Amygdala (tissue), 56 donors: Measurements from ENCODE around the gene GUCD1.
"Not testable (repeated sequence)": the region's sequence is repeated elsewhere in the genome, so short reads cannot be mapped to it uniquely, and the experiment has no call there.

Experiments
- DNase-seq, 56 donors: peaks; one replicate each; lab custom pipeline; 2025; lab: John Stamatoyannopoulos, UW

Gene GUCD1

GRCh38 chr22:24567668-24568067, 12.7 kb upstream of the GUCD1 start:
- DNase-seq: no peak

DNA sequence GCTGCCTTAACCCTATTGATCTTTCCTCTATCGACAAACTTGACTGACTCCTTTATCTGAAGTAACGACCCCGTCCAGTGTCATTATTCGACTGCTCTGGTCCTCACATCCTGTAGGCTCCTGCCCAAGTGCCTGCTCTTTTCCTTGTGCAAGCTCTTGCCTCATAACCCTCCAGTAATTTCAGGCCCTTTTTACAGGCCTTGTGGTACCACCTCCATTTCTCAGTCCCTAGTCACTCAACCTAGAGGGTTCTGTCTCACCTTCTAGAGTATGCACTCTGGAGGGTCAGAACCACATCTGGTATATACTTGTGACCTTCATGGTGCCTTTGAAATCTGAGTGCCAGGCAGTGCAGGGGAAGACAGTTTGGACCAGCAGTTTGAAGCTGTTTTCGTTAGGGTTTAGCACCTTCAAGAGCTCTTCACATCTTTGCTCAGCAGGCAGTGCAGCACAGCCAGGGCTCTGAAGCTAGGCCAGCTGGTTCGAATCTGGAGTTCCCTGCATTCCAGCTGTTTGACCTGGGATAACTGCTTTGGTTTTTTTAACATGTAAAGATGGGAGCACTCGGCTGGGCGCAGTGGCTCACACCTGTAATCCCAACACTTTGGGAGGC, 12.1 kb upstream of the GUCD1 start:
- DNase-seq: no peak

- DNase-seq: no peak
Measured at GRCh38 chr22:24565077-24565476, 10.1 kb upstream of the GUCD1 start.

DNA sequence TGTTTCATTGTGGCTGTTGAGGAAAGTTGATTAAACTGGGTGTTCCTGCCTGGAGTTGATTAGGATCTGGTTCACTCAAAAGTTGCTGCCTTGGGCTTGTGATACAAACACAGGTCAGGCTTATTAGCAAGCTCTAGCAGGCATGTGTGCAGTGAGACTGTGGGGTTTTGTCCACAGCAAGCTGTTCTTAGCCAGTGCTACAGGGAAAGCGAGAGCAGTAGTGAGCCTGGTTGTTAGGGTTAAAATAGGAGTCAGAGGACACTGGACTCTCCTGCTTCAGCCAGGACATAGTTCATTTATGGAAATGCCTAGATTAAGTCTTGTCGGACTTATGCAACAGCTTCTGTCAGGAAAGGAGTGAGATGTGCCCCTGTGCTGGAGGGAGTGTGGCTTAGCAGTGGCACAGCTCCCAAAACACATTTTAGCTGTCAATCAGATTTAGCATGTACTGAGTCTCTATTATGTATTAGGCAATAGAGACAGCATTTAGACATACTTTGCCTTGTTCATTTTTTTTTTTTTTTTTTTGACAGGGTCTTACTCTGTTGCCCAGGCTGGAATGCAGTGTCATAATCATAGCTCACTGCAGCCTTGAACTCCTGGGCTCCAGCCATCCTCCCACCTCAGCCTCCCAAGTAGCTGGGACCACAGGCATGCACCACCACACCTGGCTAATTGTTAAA, 9.6 kb upstream of the GUCD1 start:
- DNase-seq: no peak

DNA sequence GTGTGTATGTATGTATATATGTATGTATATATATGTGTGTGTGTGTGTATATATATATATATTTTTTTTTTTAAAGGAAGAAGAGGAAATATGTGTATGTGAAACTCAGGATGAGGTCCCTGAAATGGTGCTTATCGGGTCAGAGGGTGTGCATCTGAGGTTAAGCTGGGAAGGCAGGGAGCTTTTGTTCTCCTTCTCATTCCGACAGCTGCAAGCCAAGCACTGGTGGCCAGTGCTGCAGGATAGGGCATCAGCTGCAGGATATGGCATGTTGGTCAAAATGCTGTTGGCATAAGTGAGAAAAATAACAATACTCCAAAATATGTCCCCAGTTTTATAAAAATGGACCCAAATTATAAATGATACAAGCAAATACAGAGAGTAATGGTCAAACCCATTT, 8.3 kb upstream of the GUCD1 start:
- DNase-seq: no peak

GRCh38 chr22:24559471-24559870, 4.5 kb upstream of the GUCD1 start:
- DNase-seq: no peak

DNA sequence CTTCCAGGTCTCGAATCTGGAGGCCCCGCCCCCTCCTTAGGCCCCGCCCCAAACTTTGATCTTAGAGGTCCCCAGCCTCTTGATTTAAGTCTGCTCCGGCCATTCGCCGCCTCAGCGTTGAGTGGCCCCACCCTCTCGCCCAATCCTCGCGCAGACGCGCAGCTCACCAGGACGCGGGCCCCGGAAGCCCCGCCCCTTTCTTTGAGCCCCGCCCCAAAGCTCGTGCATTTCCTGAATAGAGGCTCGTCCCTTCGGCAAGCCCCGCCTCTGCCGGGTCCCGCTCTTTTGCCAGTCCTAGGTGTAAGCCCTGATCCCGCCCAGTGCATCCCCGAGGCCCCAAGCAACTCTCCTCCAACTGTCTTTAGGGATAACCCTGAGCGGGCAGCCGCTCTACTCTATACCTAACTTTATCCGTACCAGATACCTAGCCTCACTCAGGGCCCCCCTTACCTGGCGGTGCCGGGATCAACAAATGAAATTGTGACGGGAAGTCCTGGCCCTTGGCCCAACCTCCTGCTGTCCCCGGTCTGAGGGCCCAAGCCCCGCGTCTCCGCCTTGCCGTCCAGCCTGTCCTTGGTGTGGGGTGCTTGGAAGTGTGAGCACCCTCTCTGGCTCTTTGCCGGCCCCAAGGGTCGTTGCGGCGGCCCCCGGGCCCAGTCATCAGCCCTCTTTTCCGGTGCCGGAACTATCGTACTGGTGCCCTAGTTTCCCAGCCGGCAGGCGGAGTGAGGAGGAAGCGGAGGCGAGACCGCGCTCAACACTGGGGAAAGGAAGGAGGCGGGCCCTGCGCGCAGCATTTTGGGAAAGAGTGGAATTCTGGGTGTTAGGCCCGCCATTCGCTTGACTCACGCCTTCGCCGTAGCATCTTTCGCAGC, 464 bp upstream of the GUCD1 start, which contains the start of gene SNRPD3:
Gene SNRPD3, plus strand, starts transcription at position 835 of the 875 bp plus-strand sequence. CDS start 1,676 bp downstream, outside the sequence.
- DNase-seq: peak; percentile 93 to 100 (median 99)

DNA sequence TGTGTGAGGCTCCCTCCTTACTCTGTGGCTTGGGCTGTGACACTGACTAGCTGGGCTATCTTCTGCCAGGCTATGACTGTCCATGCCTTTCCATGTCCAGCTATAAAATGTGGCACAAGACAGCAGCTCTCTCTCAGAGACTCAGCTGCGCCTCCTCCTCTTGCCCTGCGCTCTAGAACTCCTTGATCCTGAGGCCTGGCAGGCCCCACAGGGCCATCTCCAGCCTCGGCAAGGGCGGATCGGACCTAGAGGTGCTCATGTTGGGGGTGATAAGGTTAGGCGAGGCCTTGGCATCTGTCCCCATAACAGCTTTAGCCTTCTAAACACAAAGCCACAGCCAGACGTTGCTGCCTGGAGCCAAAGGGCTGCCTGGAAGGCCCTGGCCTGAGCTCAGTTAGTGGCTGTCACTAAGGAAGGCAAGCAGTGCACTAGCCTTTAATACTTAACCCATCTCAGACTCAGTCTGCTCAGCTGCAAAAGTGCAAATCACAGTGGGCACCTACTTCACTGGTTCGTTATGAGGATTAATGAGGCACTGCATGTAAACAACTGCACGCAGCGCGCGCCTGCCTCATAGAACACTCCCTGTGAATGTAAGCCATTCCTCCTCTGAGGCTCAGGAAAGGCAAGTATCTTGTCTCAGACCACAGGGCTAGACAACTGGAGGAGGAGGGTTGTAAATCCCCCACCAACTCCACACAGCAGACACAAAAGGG, 1.2 kb downstream of the GUCD1 start:
- DNase-seq: peak in 3 of 56 donors; percentile 4 to 11 (median 5)

- DNase-seq: not testable (repeated sequence)
Measured at GRCh38 chr22:24552503-24553286, 2.2 kb downstream of the GUCD1 start.

GRCh38 chr22:24550902-24551435, 4.0 kb downstream of the GUCD1 start:
- DNase-seq: no peak

DNA sequence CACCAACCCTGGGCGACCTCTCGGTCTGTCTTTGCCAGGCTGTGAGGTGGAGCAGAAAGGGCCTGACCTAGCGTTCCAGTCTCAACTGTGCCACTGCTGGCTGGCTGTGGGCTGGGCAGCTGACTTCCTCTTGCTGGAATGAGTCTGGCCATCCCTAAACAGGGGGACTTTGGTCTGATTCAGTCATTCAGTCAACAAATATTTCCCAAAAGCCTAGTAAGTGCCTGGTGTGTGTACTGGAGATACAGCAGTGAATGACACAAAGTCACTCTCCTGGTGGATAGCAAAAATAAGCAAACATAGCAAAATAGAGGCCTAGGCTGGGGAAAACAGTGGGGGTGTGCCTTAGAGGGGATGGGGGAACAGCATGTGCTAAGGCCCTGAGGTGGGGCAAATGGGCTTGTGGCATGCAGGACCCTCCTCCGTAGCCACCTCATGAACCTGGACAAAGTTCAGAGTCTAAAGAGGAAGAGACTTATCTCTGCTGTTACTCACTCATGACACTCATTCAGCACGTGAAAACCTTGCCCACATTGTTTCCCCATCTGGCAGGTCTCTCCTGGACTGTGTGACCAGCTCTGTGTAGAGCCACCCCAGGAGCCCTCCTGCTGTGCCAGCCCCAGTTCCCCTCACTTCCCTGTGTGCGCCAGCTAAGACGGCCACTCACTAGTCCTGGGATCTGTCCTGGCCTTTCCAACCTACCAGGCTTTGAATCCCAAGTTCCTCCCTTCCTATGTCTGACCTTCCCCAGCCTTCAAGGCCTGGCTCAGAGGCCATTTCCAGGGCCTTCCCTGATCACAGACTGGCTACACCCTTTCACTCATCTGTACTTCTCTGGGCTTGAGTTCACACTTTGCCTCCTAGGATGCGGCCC, 4.7 kb downstream of the GUCD1 start:
- DNase-seq: peak in 3 of 56 donors; percentile 3 to 23 (median 4)

DNA sequence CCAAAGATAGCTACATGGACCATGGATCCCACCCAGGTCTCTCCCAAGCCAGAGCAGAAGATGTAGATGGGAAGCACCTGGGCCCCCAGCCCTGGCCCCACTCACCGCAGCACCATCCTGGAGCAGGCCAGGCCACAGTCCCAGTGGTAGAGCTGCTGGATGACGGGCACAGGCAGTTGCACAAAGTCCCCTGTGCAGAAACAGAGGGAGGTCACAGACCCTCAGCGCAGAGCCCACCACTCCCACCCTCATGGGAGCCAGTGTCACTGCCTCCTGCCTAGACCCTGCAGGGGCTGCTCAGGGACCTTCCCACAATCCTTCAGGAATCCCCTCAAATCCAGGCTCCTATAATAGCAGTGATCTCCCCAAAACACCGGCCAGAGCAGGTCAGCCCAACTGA, 6.1 kb downstream of the GUCD1 start:
- no peak for DNase-seq

DNA sequence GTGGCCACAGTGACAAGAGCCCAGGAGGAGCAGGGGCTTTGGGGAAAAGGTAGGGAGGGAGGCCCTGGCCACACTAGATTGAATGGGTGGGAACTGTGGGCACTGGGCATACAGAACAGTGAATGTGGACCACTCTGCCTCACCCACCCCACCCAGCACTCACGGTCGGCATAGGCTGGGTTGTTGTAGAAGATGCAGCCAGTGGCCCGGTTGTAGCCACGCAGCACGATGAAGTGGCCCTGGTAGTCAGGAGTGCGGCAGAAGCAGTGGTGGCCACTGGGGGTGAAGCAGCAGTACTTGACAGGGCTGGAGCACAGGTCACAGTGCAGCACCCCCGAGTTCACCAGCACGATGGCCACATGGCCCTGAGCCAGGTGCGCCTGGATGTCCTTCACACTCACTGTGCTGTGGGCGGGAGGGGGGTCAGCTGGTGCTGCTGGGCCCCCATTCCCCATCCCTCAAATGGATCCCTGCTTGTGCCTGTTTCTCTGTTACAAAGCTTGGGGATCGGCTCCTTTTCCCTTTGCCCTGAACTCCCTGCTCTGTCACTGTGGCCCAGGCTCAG, 11.2 kb downstream of the GUCD1 start:
- peak in 2 of 56 donors; percentile 12 to 14 for DNase-seq

GRCh38 chr22:24543185-24543601, 11.7 kb downstream of the GUCD1 start:
- DNase-seq: no peak

GRCh38 chr22:24542641-24543040, 12.3 kb downstream of the GUCD1 start:
- peak in 15 of 56 donors; percentile 6 to 49 (median 17) for DNase-seq

GRCh38 chr22:24541681-24542515, 13.0 kb downstream of the GUCD1 start:
- DNase-seq: no peak

GRCh38 chr22:24540470-24540869, 14.5 kb downstream of the GUCD1 start:
- no peak for DNase-seq
